AG09319 (cell line): ENCODE measurements around the gene FGD6.
"Not testable (repeated sequence)": the region's sequence is repeated elsewhere in the genome, so short reads cannot be mapped to it uniquely, and the experiment has no call there.

Experiments
- DNase-seq: peaks from one replicate; pipeline ENCODE4 v3.0.0-alpha.2; 2010; ENCODE audit warnings: low read depth; ENCODE audit errors: extremely low read depth
- TF ChIP-seq, protein P1 (sequence below): IDR thresholded peaks from 2 replicates; pipeline ENCODE4 v1.5.1; 2011; ENCODE audit warnings: low read depth, mild to moderate bottlenecking, inconsistent platforms, low read length, moderate library complexity

FGD6 gene

DNA sequence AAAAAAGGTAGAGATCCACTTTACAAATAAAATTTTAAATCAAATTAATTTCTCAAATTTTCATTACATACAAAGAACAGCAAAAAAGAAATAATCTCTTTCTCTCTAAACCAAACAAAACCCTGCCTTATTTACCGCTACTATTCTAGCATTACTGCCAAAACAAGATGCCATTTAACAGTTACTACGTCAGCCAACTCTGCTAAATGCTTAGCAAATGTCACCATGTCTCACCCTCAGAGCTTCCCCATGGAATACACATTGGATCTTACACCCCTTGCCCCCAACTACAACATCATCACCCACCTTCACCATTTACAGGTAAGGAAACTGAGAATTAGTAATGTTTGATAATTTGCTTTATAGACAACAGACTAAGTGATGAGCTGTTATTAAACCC, 120.9 kb downstream of the FGD6 start:
- TF ChIP-seq, protein P1, sequence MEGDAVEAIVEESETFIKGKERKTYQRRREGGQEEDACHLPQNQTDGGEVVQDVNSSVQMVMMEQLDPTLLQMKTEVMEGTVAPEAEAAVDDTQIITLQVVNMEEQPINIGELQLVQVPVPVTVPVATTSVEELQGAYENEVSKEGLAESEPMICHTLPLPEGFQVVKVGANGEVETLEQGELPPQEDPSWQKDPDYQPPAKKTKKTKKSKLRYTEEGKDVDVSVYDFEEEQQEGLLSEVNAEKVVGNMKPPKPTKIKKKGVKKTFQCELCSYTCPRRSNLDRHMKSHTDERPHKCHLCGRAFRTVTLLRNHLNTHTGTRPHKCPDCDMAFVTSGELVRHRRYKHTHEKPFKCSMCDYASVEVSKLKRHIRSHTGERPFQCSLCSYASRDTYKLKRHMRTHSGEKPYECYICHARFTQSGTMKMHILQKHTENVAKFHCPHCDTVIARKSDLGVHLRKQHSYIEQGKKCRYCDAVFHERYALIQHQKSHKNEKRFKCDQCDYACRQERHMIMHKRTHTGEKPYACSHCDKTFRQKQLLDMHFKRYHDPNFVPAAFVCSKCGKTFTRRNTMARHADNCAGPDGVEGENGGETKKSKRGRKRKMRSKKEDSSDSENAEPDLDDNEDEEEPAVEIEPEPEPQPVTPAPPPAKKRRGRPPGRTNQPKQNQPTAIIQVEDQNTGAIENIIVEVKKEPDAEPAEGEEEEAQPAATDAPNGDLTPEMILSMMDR: no peak
- no peak for DNase-seq

DNA sequence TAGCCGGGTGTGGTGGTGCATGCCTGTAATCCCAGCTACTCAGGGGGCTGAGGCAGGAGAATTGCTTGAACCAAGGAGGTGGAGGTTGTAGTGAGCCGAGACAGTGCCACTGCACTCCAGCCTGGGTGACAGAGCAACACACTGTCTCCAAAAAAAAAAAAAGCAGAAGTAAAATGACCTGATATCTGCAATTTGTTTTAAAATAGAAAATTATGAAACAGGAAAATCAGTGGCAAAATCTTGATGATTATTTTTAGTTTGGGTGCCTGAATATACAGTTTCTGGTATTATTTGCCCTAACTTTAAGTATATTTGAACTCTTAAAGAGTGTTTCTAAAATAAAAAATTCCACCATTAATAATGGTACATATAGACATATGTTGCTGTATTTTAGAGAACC, 121.4 kb downstream of the FGD6 start:
- DNase-seq: not testable (repeated sequence)

DNA sequence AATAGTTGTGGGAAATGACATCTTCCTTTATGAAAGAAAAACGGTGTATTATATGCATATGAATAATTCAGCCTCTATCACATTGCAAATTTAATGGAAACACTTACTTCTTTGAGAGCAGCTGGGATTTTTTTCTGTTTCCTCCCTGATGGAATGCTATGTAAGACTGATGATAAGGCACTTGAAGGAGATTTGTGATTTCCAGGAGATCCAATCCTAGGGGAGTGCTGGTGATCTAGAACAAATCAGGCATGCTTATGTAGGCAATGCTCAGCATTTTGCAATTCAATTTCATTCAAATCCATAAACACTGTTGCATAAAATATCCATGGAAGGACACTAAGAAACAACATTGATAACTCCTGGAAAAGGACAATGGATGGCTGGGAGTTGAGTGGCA, 127.8 kb downstream of the FGD6 start:
- TF ChIP-seq, protein P1: no peak
- DNase-seq: no peak

DNA sequence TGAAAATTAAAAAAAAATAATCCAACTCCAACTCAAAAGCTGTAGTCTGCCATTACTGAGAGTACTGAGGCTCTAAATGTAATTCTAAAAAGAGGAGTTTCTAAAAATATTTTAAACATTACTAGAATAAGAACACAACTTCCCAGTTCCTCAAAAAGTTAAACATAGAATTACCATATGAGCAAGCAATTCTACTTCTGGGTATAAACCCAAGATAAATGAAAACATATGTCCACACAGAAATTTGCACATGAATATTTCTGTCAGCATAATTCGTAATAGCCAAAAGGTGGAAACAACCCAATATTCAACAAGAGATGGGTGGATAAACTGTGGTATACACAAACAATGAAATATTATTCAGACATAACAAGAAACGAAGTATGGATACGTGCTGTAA, 128.9 kb downstream of the FGD6 start:
- no peak for DNase-seq
- TF ChIP-seq, protein P1: no peak

DNA sequence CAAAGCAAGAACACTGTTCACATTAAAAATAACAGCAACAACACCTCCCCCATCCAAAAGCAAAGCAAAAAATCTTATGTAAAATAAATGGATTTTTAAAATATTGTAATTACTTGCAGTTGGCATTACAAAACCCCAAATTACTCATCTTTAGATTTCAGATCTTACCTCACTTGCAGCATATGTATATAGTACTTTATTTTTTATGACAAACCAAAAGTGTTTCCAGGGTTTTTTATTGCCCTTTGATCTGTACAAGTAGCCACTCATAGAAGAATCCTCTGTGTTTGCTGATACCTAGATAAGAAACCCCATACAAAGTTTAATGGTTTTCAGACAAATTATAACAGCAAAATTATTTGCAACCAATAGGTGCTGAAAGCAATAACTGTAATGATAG, 131.7 kb downstream of the FGD6 start:
- no peak for DNase-seq
- TF ChIP-seq, protein P1: no peak

DNA sequence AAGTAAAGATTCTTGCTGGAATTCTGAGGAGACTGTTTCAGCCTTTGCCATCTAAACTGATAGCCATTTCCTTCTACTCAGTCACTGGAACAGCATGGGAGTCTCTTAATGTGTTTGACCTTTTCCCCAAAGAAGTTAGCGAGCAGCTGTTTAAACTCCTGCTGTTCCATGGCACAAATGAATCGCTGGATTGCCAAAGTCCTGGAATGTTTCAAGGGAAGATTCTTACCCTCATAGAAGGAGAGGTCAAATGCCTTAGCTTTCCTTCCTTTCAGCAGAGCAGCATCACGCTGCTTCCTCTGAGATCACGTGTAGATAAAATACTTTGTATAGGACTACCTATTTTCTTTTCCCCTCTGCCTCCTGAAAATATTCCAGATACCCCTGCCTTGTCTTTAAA, 133.3 kb downstream of the FGD6 start:
- TF ChIP-seq, protein P1: no peak
- no peak for DNase-seq

DNA sequence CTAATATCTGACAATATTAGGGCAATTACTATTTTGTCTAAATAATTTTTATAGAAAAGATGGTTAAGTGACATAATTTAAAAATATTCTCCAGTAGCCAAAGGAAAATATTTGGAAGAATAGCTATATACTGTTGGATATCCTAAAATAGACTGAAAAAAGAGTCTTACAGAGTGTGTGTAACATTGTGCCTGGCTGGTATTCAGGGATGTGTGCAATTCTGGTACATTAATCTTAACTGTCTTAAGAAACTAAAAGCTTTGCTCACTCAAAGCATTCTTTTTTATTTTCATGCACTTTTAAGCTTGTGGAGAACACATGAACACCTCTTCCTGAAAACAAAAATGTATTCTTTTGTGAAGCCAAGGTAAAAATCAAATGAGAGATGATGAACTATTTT, 133.8 kb downstream of the FGD6 start:
- no peak for DNase-seq

DNA sequence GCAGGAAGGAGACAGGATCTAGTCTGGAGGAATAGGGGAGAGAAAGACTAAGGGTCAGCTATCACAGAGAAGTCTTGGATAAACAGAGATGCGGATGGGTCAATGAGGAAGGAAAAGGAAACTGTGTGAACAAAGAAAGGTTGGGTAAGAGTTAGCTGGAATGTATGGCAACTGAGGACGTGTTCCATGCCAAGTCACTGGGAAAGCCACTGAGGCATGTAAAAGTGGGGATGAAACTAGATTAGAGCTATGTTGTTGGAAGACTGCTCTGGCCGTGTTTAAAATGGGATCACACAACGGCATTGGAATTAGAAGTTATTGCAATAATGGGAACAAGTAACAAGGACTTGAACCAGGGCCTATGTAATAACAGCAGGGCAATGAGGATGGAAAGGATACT, 139.9 kb downstream of the FGD6 start:
- DNase-seq: peak; percentile 53
- TF ChIP-seq, protein P1: no peak

More for the DNA sequence above, 133.8 kb downstream of the FGD6 start:
- TF ChIP-seq, protein P1: no peak
